ENCODE measurements around the gene APOB.

APOB gene

GRCh38 chr2:21005700-21006422 is 38.0 kb downstream of the APOB start:
- DNase-seq (ENCODE audit: low read depth): no peak

- DNase-seq (ENCODE audit: low read depth): no peak
Measured at GRCh38 chr2:21005111-21005699, 38.7 kb downstream of the APOB start.

GRCh38 chr2:21004181-21004572 is 39.7 kb downstream of the APOB start:
- DNase-seq (ENCODE audit: low read depth): no peak

GRCh38 chr2:21003572-21004180 is 40.2 kb downstream of the APOB start:
- no peak for DNase-seq (ENCODE audit: low read depth)

- no peak for DNase-seq (ENCODE audit: low read depth)
Measured at GRCh38 chr2:21002814-21003192, 41.1 kb downstream of the APOB start.

- DNase-seq (ENCODE audit: low read depth): no peak
Measured at GRCh38 chr2:21001988-21002813, 41.7 kb downstream of the APOB start.

- no peak for DNase-seq (ENCODE audit: low read depth)
Measured at GRCh38 chr2:21001225-21001946, 42.5 kb downstream of the APOB start.

GRCh38 chr2:20999906-21000645 is 43.8 kb downstream of the APOB start:
- DNase-seq (ENCODE audit: low read depth): no peak

GRCh38 chr2:20998972-20999905 is 44.6 kb downstream of the APOB start:
- no peak for DNase-seq (ENCODE audit: low read depth)

- DNase-seq (ENCODE audit: low read depth): no peak
Measured at GRCh38 chr2:20997953-20998722, 45.7 kb downstream of the APOB start.

- no peak for DNase-seq (ENCODE audit: low read depth)
Measured at GRCh38 chr2:20994130-20994529, 49.7 kb downstream of the APOB start.

GRCh38 chr2:20992201-20992711 is 51.6 kb downstream of the APOB start:
- no peak for DNase-seq (ENCODE audit: low read depth)

GRCh38 chr2:20990442-20991430 is 53.1 kb downstream of the APOB start:
- DNase-seq (ENCODE audit: low read depth): no peak

GRCh38 chr2:20989404-20989803 is 54.5 kb downstream of the APOB start:
- DNase-seq (ENCODE audit: low read depth): no peak

- DNase-seq (ENCODE audit: low read depth): no peak
Measured at GRCh38 chr2:20988905-20989304, 55.0 kb downstream of the APOB start.

GRCh38 chr2:20986024-20986939 is 57.6 kb downstream of the APOB start:
- DNase-seq (ENCODE audit: low read depth): no peak

GRCh38 chr2:20985062-20985461 is 58.8 kb downstream of the APOB start:
- DNase-seq (ENCODE audit: low read depth): no peak
